H1 (cell line): ENCODE results near the gene OLFML2A.

Experiments
- CEBPB ChIP-seq: IDR thresholded peaks from 2 replicates; pipeline ENCODE4 v1.6.1; 2012; ENCODE audit warnings: low read depth, low read length
- CHD2 ChIP-seq: IDR thresholded peaks from 2 replicates; pipeline ENCODE4 v1.6.1; 2012; ENCODE audit warnings: low read length, improper control_type of control experiment
- CTCF ChIP-seq, 3 experiments: IDR thresholded peaks; 1 replicate in 2 of 3; 2 replicates in 1 of 3; pipeline versions ENCODE4 v1.5.1 to v1.6.1; 2011; ENCODE audit warnings: low read length in 3 of 3, mild to moderate bottlenecking in 3 of 3, inconsistent platforms in 2 of 3, low read depth in 1 of 3, moderate library complexity in 1 of 3; ENCODE audit not compliant: insufficient read depth in 1 of 3; ENCODE audit errors: control extremely low read depth in 1 of 3
- KDM5A ChIP-seq: fragments of 200-600 bp; IDR thresholded peaks from 2 replicates; pipeline ENCODE4 v1.7.1; 2012; ENCODE audit warnings: mild to moderate bottlenecking, low read length, inconsistent platforms, mixed read lengths
- MAFK ChIP-seq: IDR thresholded peaks from 2 replicates; pipeline ENCODE4 v1.6.1; 2012; ENCODE audit warnings: low read depth, mild to moderate bottlenecking, improper control_type of control experiment, low read length
- POLR2A ChIP-seq, 2 experiments: IDR thresholded peaks; 1 replicate in 1 of 2; 2 replicates in 1 of 2; pipeline ENCODE4 v1.6.1; 2011; ENCODE audit warnings: low read depth in 2 of 2, low read length in 2 of 2, mild to moderate bottlenecking in 2 of 2; ENCODE audit errors: control extremely low read depth in 1 of 2
- SRF ChIP-seq: IDR thresholded peaks from 2 replicates; pipeline ENCODE4 v1.6.1; 2011; ENCODE audit warnings: mild to moderate bottlenecking, low read depth, low read length, moderate library complexity
- ZNF274 ChIP-seq: IDR thresholded peaks from 2 replicates; pipeline ENCODE4 v1.7.0; 2012; ENCODE audit warnings: low read length, borderline replicate concordance; ENCODE audit errors: extremely low read depth

- TF ChIP-seq SRF (no peak), KDM5A (no peak), CTCF (IDR thresholded peaks at IDR 0.05; ENCODE audit: control extremely low read depth in 1 of 3, insufficient read depth in 1 of 3, low read depth in 1 of 3, low read length in 3 of 3) (no peak), CHD2 (no peak), ZNF274 (no peak), POLR2A (IDR thresholded peaks at IDR 0.05; ENCODE audit: control extremely low read depth in 1 of 2, low read depth in 2 of 2, low read length in 2 of 2) (no peak), MAFK (no peak), CEBPB (no peak)
These were observed 35.3 kb upstream of the OLFML2A start for GRCh38 chr9:124741662-124742061.
